ENCODE measurements around the gene C3orf20.

The C3orf20 gene

DNA sequence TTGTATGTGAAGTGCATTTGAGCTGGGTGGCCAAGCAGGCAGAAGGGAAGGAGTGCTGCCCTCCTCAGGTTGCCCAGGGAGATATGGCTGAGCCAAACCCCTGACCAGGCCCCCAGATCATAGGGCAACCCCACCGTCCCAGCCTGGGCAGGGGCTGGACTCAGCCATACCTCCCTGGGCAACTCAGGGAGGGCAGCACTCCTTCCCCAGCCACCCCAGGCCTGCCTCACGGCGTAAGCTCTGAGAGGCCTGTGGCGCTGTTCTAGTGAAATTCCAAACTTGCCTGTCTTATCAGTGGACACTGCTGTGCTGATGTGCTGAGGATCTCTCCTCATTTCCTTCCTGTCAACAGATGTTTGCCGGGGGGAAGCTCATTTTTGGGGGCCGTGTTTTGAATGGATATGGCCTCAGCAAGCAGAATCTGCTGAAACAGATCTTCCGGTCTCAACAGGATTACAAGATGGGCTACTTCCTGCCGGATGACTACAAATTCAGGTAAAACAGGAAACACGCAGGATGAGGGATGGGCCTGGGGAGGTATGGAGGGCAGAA is 86.3 kb downstream of the C3orf20 start:
- DNase-seq: no peak

DNA sequence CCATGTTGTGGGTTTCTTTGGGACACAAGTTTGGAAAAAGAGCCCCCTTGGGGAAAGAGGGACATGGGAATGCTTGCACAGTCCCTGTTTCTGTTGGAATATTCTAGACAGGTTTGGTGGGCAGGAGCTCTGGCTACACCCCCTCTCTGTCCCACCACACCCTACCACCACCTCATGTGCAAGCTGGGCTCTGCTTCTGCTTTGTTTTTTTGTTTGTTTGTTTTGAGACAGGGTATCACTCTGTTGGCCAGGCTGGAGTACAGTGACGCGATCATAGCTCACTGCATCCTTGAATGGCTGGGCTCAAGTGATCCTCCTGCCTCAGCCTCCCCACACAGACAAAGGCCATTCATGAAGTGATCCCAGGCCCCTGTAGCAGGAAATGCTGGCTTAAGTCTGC is 86.9 kb downstream of the C3orf20 start:
- DNase-seq: no peak

DNA sequence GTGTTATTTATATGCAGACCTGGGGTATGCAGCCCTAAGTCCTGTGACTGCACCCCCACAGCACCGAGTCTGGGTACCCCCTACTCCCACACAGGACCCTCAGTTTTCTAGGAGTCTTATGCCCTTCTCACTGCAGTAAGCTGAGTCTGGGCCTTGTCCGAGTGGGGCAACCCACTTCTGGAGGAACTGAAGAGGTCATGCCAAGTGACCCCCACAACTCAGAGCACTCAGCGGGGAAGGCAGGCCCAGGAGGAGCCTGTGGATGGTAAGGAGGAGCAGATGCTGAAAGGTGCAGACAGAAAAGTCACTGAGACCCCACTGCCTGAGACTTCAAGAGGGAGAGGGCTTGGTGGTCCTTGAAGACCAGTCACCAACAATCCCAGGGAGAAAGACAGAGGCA is 87.8 kb downstream of the C3orf20 start:
- DNase-seq: no peak

DNA sequence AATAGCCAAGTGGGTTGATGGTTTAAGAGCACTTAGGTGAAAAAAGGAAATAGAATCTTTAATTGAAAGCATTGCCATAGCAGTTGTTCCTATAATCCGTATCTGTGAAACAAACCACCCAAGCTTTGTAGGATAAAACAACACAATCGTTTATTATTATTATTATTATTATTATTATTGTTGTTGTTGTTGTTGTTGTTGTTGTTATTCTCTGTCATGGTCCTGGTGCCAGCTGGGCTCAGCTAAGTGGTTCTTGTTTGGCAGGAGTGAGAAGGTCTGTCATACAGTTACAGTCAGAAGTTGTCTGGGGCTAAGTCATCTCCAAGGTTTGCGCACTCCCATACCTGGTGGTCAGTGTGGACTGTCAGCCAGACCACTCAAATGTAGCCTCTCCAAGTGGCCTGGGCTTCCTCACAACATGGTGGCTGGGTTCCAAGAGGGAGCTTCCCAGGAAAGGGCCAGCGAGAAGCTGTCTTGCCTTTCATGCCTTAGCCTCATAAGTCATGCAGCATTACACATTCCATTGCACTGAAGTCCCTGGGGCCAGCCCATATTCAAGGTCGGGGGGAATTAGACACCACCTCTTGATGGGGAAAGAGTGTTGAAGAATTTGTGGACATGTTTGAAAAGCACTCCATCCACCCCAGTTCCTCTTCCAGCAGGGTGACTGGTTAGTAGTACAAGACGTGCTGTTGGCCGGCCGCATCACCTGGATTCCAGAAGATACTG is 89.6 kb downstream of the C3orf20 start:
- DNase-seq: no peak

DNA sequence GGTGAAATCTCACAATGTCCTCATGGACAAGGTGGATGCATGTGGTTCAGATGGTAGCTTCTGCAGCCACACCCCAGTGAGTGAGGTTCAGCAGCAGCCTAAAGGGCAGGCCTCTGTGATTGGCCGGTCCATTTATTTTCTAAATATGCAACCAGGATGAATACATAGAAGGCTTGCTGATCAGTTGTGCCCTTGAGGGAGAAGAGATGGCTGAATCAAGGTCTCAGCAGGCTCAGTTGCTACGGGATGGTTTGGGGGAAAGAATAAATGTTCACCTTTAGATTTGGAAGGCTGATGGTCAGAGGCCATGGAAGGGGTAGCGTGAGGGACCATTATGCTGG is 90.1 kb downstream of the C3orf20 start:
- no peak for DNase-seq

DNA sequence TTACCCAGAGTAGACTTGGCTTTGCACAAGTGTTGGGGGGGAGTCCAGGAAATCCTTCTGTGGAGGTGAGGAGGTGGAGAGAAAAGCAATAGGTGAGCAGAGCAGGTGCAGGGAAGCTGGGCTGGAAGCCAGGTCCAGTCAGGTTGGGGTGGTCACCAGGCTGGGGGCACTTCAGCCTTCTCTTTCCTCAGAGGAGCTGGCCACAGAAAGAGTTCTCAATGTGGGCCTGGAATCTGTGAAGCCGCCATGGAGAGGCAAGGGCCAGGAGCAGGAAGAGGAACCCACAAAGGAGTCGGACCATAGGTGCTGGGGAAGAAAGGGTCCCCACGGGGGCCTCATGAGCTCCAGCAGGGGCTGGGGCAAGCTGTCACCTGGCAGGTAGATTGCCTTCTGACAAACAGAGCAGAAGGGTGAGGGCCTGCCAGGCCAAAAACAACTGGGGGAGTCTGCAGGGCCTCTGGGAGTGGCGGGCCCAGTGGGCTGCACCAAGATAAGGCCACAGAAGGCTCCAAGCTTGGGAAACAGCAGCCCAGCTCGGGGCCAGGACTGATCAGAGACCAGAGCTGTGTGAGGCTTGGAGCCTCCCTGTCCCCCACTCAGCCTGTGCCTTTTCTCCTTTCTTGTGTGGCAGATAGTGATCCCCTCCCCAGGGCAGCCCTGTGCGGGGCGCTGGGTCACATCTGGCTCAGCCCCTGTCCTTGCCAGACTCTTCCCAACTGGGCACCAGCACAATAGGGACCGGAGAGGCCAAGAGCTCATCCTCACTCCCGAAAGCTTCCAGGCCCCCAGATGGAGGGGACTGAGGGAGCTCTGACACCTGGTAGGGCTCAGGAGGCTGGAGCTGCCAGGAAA is 90.9 kb downstream of the C3orf20 start:
- DNase-seq: no peak

DNA sequence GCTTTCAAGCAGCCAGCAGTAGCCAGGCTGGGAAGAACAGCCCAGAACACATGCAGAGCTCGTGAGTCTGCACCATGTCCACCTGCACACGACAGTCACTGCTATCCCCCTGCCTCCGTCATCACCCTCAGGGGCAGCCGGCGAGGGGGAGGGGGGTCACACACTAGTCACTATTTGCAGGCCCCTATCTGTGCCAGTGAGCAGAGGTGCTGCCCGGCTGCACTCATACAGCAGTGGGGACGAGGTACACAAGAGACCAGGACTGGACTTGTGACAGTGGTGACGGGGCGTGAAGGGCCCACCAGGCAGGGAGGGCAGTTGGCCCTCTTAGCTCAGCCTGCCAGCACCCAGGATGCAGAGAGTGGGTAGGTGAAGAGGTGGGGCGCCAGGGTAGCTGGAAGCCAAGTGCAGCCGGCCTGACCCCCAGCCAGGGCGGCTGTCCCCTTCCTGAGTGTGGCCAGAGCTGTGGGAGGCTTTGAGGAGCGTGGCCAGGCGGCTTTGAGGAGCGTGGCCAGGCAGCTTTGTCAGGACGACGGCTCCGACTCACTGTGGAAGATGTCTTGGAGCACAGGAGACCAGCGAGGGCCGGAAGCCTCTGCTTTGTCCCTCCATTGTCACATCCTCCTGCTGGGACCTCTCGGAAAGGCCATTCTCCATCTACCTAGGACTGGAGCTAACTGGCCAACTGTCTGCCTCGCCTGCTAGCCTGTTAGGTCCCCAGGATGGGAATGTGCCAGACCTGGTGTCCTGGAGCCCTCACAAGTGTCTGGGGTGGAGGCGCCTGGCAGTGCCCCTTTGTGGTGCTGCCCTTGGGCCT is 91.7 kb downstream of the C3orf20 start:
- DNase-seq: no peak

DNA sequence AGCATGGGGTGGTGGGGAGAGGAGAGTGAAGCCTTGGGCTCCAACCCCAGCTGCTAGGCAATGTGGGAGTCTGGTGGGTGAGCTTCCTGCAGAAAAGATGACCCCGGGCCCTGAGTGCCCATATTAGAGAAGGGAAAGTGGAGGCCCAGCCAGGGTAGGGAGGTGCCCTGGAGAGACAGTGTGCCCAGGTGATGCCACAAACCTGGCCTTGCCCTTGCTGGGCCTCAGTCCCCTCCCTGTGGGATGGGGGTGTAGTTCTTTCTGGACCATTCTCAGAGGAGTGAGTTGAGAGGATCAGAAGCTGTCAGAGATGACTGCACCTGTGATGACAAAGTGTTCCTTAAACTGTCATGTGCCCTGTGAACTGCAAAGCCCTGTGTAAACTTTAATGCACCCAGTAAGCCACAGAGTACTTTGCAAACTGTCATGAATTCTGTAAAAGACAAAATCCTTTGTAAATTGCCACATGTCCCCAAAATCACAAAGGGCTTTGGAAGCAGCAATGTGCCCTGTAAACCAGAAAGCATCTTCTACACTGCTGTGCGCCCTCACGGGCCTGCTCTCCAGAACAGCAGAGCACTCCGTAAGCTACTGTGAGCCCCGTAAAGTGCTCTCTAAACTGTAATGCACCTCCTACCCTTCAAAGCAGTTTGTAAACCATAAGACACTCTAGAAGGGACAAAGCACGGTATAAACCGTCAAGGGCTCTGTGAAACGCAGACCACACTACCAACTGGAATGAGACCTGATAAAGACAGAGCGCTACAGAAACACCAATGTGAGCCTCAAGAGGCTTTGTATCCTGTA is 92.5 kb downstream of the C3orf20 start:
- DNase-seq: no peak

DNA sequence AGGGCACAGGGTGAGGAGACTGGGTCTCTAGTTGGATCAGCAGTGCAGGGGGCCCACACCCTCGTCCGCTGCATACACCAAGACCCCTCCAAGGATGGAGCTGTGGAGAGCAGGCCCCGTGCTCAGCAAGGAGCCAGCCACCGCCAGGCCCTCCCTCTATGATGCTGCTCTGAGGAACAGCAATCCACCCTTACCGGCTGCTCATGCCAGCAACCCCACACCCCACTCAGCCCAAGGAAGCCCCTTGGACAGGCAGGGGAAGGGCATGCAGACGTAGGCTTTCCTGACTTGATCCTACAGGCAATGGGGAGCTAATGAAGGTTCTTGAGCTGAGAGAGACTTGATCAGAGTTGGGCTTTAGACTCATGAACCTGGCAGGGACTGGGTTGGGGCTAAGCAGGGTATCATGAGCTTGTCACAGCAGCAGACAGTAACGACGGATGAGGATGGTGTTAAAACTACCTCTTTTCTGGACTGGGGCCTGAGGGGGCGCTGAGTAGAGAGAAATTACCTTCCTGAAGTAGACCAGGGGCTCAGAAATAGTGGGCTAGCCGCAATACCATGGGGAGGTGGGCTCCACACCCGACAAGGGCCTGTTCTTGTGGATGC is 93.3 kb downstream of the C3orf20 start:
- no peak for DNase-seq

DNA sequence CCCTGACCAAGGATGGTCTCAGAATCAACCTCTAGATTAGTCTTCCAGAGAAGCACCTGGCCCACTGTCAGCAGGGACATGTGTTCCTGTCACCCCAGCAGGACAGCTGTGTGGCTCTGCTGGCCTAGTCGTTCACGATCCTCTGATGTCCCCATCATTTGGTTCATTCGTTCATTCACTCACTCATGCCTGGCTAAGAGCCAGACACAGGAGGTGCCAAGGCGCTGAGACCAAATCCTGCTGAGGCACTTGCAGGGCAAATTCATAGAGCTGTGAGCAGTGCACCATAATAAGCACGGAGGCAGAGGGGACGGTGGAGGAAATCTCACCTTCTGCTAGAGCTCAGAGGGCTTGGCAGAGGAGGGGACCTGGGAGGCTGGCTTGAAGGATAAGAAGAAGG is 93.9 kb downstream of the C3orf20 start:
- no peak for DNase-seq

DNA sequence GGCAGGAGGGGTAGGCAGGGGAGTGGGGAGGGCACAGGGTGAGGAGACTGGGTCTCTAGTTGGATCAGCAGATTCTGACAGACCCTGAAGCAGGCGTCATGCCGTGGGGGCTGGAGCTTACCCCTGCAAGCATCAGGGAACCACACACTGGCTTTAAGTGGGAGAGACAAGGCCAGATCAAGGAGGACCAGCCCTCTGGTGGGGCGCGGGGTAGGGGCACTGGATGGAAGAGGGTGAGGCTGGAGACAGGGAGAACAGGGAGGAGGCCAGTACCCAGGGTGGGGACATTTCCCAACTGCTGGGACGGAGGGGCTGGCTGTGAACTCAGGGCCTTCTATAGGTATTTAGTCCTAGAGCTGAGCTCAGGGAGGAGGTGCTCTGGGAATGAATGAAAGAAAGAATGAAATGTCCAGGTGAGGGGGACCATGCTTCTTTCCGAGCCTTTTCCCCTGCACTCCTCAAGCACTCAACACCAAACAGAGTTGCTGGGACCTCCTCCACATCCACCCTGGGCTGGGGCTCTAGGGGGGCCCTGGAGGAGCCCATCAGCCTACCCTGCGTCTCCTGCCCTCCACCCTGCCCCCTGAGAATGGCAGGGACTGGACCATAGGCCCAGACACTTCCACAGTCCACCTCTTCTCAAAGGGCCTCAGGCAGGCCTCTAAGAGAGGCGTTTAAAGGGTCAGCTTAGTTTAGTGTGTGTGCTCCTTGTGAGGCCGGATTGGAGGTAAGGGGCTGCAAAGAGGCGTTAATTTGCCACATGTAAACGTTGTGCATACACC is 94.8 kb downstream of the C3orf20 start:
- no peak for DNase-seq

DNA sequence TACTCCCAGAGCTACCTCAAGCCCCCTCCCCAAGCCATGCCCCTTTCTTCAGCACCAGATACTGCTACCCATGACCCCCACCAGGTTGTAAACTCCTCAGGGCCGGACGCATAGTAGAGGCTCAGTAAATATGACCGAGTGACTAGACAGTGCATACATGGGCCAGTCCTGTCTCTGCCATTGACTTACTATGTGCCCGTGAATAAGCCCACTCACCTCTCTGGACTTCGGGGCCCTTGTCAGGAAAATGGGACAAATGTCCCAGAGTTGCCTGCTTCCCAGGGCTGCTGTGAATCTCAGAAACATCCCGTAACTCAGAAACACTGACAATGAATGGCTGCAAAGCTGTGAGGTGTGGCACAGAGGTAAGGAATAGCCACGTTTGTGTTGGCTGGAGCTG is 95.7 kb downstream of the C3orf20 start:
- no peak for DNase-seq

DNA sequence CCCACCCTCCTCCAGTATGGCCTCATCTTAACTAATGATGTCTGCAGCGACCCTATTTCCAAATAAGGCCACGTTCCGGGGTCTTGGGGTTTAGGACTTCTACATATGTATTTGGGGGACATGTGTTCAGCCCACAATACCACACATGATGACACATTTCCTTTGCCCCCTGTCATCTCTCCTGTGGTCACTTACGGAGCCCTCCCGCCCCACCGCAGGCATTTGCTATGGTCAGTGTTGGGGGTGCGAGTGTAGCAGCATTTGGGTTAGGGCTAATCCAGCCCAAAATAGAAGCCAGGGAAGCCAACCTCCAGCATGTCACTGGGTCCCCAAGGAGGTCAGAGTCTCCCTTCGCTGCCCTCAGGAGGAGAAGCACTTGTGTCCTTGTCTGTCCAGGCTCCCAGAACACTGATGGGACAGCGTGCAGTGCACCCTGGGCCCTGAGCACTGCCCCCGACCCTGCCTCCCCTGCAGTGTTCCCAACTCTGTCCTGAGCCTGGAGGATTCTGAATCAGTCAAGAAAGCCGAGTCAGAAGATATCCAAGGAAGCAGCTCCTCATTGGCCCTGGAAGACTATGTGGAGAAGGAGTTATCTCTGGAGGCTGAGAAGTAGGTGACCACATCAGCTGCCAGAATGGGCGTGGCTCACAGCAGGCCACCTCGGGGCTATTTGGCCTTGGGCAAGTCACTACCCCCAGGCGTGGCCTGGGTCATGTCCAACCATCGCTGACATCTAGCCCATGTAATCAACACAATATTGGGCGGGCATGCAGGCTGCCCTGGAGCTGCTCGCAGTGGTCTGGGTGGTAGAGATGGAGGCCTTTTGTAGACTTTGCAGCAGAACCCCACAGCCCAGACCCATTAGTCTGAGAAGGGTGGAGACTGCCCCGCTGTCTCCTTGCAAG is 96.9 kb downstream of the C3orf20 start:
- DNase-seq: no peak

DNA sequence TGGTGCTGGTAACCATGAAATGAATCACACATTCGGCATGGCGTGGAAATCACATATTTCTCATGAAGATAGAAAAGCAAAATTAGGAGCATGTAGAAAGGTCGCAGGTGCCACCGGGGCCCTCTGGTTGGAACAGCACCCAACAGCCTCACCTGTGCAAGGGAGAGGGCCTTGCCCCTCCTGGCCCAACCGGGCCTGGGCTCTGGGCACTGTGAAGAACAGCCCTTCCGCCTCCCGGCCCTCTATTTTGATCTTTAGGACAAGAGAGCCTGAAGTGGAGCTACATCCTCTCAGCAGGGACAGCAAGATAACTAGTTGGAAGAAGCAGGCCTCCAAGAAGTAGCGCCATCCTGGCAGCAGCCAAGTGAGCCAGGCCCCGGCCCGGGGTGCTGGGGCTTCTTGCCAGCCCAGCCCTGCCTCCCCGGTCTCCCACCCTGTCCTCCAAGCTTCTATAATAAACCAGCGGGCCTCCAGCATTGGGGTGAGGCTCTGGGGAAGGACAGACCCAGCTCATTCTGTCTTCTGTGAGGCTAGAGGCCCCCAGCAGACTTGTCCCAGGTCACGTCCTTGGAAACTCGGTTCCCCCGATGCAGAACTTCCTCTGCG is 97.7 kb downstream of the C3orf20 start:
- no peak for DNase-seq

DNA sequence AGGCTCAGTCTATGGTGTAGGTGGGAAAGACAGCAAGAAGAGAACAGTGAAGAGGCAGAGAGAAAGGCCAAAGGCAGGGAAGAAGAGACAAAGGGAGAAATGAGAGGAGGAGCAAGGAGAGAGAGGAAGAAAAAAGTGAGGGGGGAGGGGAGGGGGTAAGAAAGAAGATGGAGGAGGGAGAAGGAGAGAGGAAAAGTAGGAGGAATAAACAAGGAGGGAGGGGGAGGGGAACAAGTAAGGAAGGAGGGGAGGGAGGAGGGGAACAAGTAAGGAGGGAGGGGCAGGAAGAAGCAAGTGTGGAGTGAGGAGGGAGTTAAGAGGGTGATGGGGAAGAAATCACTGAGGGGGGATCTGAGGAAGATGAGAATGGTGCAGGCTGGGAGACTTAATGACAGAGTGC is 98.3 kb downstream of the C3orf20 start:
- DNase-seq: no peak

DNA sequence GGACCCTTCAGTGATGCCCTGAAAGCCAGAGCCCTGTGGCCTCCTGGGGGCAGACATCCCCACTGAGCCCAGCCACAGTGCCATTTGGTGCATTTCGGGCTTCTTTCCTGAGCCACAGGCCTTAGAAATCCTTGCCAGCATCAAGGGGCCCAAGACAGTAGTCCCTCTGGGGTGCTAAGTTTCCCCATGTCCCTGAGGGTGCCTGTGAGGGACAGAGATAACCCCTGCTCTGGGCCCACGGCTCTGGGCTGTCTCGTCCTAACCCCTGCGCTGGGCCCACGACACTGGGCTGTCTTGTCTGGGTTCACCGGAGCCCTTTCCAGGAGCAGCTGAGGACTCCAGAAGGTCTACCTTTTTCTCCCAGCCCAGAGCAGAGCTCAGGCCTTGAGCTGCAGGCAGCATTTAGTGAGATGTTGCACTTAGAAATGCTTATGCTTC is 98.8 kb downstream of the C3orf20 start:
- DNase-seq: no peak

DNA sequence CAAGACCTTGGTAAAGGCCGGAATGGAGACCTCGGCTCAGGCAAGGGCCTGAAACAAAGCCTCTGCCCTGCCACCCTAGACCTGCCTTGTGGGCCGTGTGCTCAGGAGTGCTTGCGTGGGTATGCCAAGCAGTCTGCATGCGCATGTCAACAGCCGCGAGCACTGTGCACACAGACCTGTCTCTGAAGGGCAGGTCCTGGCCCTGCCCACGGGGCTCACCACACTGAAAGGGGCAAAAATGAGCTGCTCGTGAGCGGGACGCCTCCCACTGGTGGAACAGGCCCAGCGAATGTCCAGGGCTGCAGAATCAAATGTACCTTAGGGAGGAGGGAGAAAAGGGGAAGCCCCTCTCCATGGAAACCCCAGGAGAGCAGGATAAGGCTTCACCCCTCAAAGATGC is 99.5 kb downstream of the C3orf20 start:
- no peak for DNase-seq

DNA sequence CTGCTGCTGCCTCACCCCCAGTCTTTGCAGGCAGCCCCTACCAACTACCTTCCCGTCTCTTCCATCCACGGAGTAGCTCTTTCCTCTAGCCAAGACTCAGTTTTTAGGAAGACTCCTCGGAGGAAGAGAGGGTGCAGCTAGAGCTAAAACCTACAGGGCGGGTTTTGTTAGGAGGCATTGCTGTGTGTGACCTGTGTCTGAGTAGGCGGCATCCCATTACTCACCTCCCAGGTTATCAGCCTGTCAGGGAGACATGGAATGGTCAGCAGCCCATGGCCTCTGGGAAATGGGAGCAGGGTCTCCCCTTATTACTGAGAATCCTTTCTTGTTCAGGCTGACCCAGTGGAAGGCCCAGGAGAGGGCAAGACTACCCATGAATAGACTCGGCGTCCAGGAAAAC is 100.1 kb downstream of the C3orf20 start:
- DNase-seq: no peak

DNA sequence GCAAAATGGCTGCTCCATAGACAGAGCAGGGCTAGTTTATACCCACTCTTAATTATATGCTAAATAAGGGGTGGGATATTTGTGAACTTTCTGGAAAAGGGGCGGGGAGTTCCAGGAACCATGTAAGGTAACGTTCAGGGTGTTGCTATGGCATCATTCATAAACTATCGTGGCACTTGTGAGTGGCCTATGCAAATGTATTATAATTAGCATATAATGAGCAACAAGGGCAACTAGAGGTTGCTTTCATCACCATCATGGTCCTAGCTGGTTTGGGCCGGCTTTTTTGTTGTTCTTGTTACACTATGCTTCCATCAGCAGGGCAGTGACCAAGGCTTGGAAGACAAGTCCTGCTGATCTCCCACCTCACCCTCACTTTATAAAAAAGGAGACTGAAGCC is 100.6 kb downstream of the C3orf20 start:
- no peak for DNase-seq

All from DMS153 (cell line).